NCI-H2227 (cell line): ENCODE results near the gene SPATA1.
A peak's percentile ranks its signal among the peaks of the same experiment; 100 is the strongest.
"Not testable (repeated sequence)": the region's sequence is repeated elsewhere in the genome, so short reads cannot be mapped to it uniquely, and the experiment has no call there.

Experiments used
- DNase-seq: peaks from one replicate; lab custom pipeline; 2025; ENCODE audit not compliant: unreplicated experiment; lab: John Stamatoyannopoulos, UW

The SPATA1 gene

GRCh38 chr1:84507887-84508286 is 1.7 kb downstream of the SPATA1 start:
- DNase-seq = not testable (repeated sequence)

- DNase-seq = no peak
These were observed 2.3 kb downstream of the SPATA1 start for GRCh38 chr1:84508510-84508909.

- no peak for DNase-seq
These were observed 2.8 kb downstream of the SPATA1 start for GRCh38 chr1:84509029-84509428.

- DNase-seq = no peak
These were observed 4.0 kb downstream of the SPATA1 start for GRCh38 chr1:84510165-84510564.

- DNase-seq = no peak
These were observed 4.5 kb downstream of the SPATA1 start for GRCh38 chr1:84510668-84511067.

- DNase-seq = no peak
These were observed 18.4 kb downstream of the SPATA1 start for GRCh38 chr1:84524590-84524989.

- DNase-seq = no peak
These were observed 19.6 kb downstream of the SPATA1 start for GRCh38 chr1:84525779-84526178.

- DNase-seq = no peak
These were observed 32.4 kb downstream of the SPATA1 start for GRCh38 chr1:84538599-84538998.

- no peak for DNase-seq
These were observed 33.8 kb downstream of the SPATA1 start for GRCh38 chr1:84539972-84540371.

GRCh38 chr1:84540759-84541158 is 34.6 kb downstream of the SPATA1 start:
- no peak for DNase-seq

GRCh38 chr1:84541679-84542078 is 35.5 kb downstream of the SPATA1 start:
- DNase-seq = peak; percentile 6

- DNase-seq = no peak
These were observed 44.6 kb downstream of the SPATA1 start for GRCh38 chr1:84550826-84551225.

GRCh38 chr1:84569216-84569615 is 63.0 kb downstream of the SPATA1 start:
- DNase-seq = no peak

- DNase-seq = no peak
These were observed 64.4 kb downstream of the SPATA1 start for GRCh38 chr1:84570436-84571149.

- DNase-seq = no peak
These were observed 65.0 kb downstream of the SPATA1 start for GRCh38 chr1:84571150-84571535.

- no peak for DNase-seq
These were observed 67.3 kb downstream of the SPATA1 start for GRCh38 chr1:84573481-84573966.

- peak; percentile 91 for DNase-seq
These were observed 68.0 kb downstream of the SPATA1 start, which contains the start of gene CTBS for GRCh38 chr1:84573967-84574842. Gene CTBS, minus strand, starts transcription at chr1:84574440. Its CDS starts 25 bp downstream, at chr1:84574415.

- DNase-seq = no peak
These were observed 68.8 kb downstream of the SPATA1 start for GRCh38 chr1:84574936-84575335.

GRCh38 chr1:84581648-84582047 is 75.5 kb downstream of the SPATA1 start:
- no peak for DNase-seq

GRCh38 chr1:84582802-84583587 is 76.8 kb downstream of the SPATA1 start:
- DNase-seq = peak; percentile 92

GRCh38 chr1:84583648-84584047 is 77.5 kb downstream of the SPATA1 start:
- peak; percentile 52 for DNase-seq
